HCT116 (cell line): Measurements from ENCODE around the gene LARP1. TPM values are rescaled to one million over a fixed set of nuclear protein-coding genes. Genes with fewer than 3 reads are reported as not detected.

ENCODE experiments used
- ATAC-seq: fragments of 200-7000 bp; cut with Tn5 transposase; 2 replicates; pipeline ENCODE4 v1.9.1; 2020; ENCODE audit warnings: mild to moderate bottlenecking, moderate library complexity
- BruUV-seq: library from RNA; stranded (reverse); fragments of 400-500 nt; replicated peaks from 2 replicates; lab custom pipeline; 2021; lab: Mats Ljungman, UMichigan
- CTCF ChIA-PET: fragments of 300-600 bp; sonication (Branson Sonifier 250); formaldehyde crosslinking; loops from one replicate; lab custom pipeline; 2021; ENCODE audit warnings: antibody characterized with exemption; lab: Charles Lee
- POLR2A ChIA-PET: fragments of 300-600, 350-600 bp; sonication (Branson Sonifier 250); formaldehyde crosslinking; loops from one replicate; lab custom pipeline; 2021; ENCODE audit warnings: antibody characterized with exemption; lab: Charles Lee
- RAD21 ChIA-PET, 2 experiments: fragments of 300-600 bp; sonication (Branson Sonifier 250); formaldehyde crosslinking; loops; one replicate each; lab custom pipeline; 2023; ENCODE audit warnings: low total read pairs in 2 of 2; ENCODE audit not compliant: uncharacterized antibody in 2 of 2, unreplicated experiment in 2 of 2, low non-redundant PET in 1 of 2; lab: Charles Lee
- DNase-seq: peaks from one replicate; pipeline ENCODE4 v3.0.0-alpha.2; 2010; ENCODE audit warnings: low read depth, low spot score
- H2AFZ ChIP-seq: fragments of 200-600 bp; shearing (Covaris generic), sonication (generic); 2 replicates; pipeline ENCODE4 v1.6.1; 2017; ENCODE audit warnings: low read depth, mixed run types, mixed read lengths, antibody characterized with exemption, low read length; ENCODE audit not compliant: poor library complexity, severe bottlenecking
- H3K27ac ChIP-seq: 2 replicates; pipeline ENCODE4 v1.5.1; 2012; ENCODE audit warnings: low read depth, low read length
- H3K27me3 ChIP-seq: fragments of 200-600 bp; sonication (generic); 2 replicates; pipeline ENCODE4 v1.6.1; 2016; ENCODE audit warnings: mixed run types, low read length, mixed read lengths; ENCODE audit not compliant: insufficient read depth
- H3K36me3 ChIP-seq, 2 experiments: fragments of 200-500 bp in 1 of 2; fragments of 200-600 bp in 1 of 2; sonication (Bioruptor generic) in 1 of 2; sonication (generic) in 1 of 2; 2 replicates each; pipeline versions ENCODE4 v1.5.1 to v1.6.1; 2014 to 2016; ENCODE audit warnings: low read length in 2 of 2, inconsistent platforms in 1 of 2, mixed read lengths in 1 of 2, mixed run types in 1 of 2; ENCODE audit not compliant: insufficient read depth in 2 of 2, control insufficient read depth in 1 of 2
- H3K4me1 ChIP-seq, 2 experiments: fragments of 200-600 bp in 1 of 2; sonication (generic) in 1 of 2; 2 replicates each; pipeline versions ENCODE4 v1.5.1 to v1.6.1; 2012 to 2017; ENCODE audit warnings: low read length in 2 of 2, inconsistent platforms in 1 of 2, mild to moderate bottlenecking in 1 of 2, mixed read lengths in 1 of 2, mixed run types in 1 of 2, moderate library complexity in 1 of 2; ENCODE audit not compliant: insufficient read depth in 2 of 2, control insufficient read depth in 1 of 2
- H3K4me2 ChIP-seq: fragments of 200-600 bp; sonication (generic); 2 replicates; pipeline ENCODE4 v1.6.1; 2017; ENCODE audit warnings: mixed run types, low read length, mixed read lengths
- H3K4me3 ChIP-seq, 2 experiments: fragments of 200-600 bp in 1 of 2; sonication (generic) in 1 of 2; replicated peaks in 1 of 2; 2 replicates each; pipeline ENCODE4 v1.5.1; 2011 to 2016; ENCODE audit warnings: low read length in 2 of 2, control low read depth in 1 of 2, low read depth in 1 of 2, mild to moderate bottlenecking in 1 of 2, mixed read lengths in 1 of 2, mixed run types in 1 of 2
- H3K79me2 ChIP-seq: fragments of 200-600 bp; sonication (generic); 2 replicates; pipeline ENCODE4 v1.6.1; 2017; ENCODE audit warnings: mild to moderate bottlenecking, mixed run types, low read length, moderate library complexity, mixed read lengths; ENCODE audit not compliant: insufficient read depth
- H3K9ac ChIP-seq: fragments of 200-600 bp; sonication (generic); 2 replicates; pipeline ENCODE4 v1.6.1; 2016; ENCODE audit warnings: low read length, mixed read lengths
- H3K9me2 ChIP-seq: fragments of 200-600 bp; sonication (generic), shearing (Covaris generic); 2 replicates; pipeline ENCODE4 v1.6.1; 2017; ENCODE audit warnings: mixed run types, mild to moderate bottlenecking, moderate library complexity; ENCODE audit not compliant: insufficient read depth
- H3K9me3 ChIP-seq, 2 experiments: fragments of 200-500 bp in 1 of 2; fragments of 200-600 bp in 1 of 2; sonication (Bioruptor generic) in 1 of 2; sonication (generic) in 1 of 2; 2 replicates each; pipeline ENCODE4 v1.6.1; 2014 to 2017; ENCODE audit warnings: low read length in 2 of 2, mixed read lengths in 2 of 2, inconsistent platforms in 1 of 2, low read depth in 1 of 2, mild to moderate bottlenecking in 1 of 2, mixed run types in 1 of 2, moderate library complexity in 1 of 2; ENCODE audit not compliant: control insufficient read depth in 1 of 2, insufficient read depth in 1 of 2
- H4K20me1 ChIP-seq: fragments of 200-600 bp; sonication (generic), shearing (Covaris generic); 2 replicates; pipeline ENCODE4 v1.6.1; 2017; ENCODE audit warnings: mixed run types, mild to moderate bottlenecking, moderate library complexity; ENCODE audit not compliant: insufficient read depth
- ATF3 ChIP-seq: IDR thresholded peaks from 2 replicates; pipeline ENCODE4 v1.6.1; 2012
- CEBPB ChIP-seq: IDR thresholded peaks from 2 replicates; pipeline ENCODE4 v1.6.1; 2012; ENCODE audit warnings: low read depth
- ELF1 ChIP-seq: IDR thresholded peaks from 2 replicates; pipeline ENCODE4 v1.6.1; 2012; ENCODE audit warnings: low read depth, borderline replicate concordance
- EZH2phosphoT487 ChIP-seq: fragments of 200-600 bp; IDR thresholded peaks from 2 replicates; pipeline ENCODE4 v1.6.1; 2018; ENCODE audit warnings: antibody characterized with exemption, borderline replicate concordance
- FOSL1 ChIP-seq: IDR thresholded peaks from 2 replicates; pipeline ENCODE4 v1.6.1; 2012; ENCODE audit warnings: low read depth
- JUND ChIP-seq: IDR thresholded peaks from 2 replicates; pipeline ENCODE4 v1.6.1; 2012
- POLR2AphosphoS5 ChIP-seq: IDR thresholded peaks from 2 replicates; pipeline ENCODE4 v1.6.1; 2011; ENCODE audit warnings: mild to moderate bottlenecking, low read depth, low read length, moderate library complexity
- SIN3A ChIP-seq: IDR thresholded peaks from 2 replicates; pipeline ENCODE4 v1.6.1; 2012; ENCODE audit warnings: low read depth
- SP1 ChIP-seq: IDR thresholded peaks from 2 replicates; pipeline ENCODE4 v1.6.1; 2012; ENCODE audit warnings: low read depth
- TCF7L2 ChIP-seq: IDR thresholded peaks from 2 replicates; pipeline ENCODE4 v1.7.0; 2011; ENCODE audit warnings: borderline replicate concordance, inconsistent platforms; ENCODE audit not compliant: insufficient read depth, insufficient read length; ENCODE audit errors: extremely low read depth
- intact Hi-C: fragments of 100-400 bp; cut with micrococcal nuclease; formaldehyde crosslinking; loops from 2 replicates; pipeline ENCODE4 v1.10.0; 2022
- total RNA-seq: library from RNA; stranded (reverse); gene quantifications from one replicate; pipeline ENCODE4 v1.2.1, GENCODE V29; 2021; ENCODE audit not compliant: unreplicated experiment
- TF ChIP-seq, protein P1 (sequence below): IDR thresholded peaks from 2 replicates; pipeline ENCODE4 v1.6.1; 2011; ENCODE audit warnings: mild to moderate bottlenecking, low read length, moderate library complexity; ENCODE audit not compliant: insufficient replicate concordance; ENCODE audit errors: extremely low read depth

The LARP1 gene
- total RNA-seq, 1 experiment from 2014 or later = 201 TPM

- CTCF ChIA-PET = no interaction called here
- ATAC-seq = peak; percentile 78
Observed at GRCh38 chr5:154737667-154738320, 17.4 kb upstream of the LARP1 start.

More at GRCh38 chr5:154737667-154738320, 17.4 kb upstream of the LARP1 start:
- H3K27ac ChIP-seq = no peak overlapping the region
- RAD21 ChIA-PET = no interaction called here
- no peaks in the 10 kb centered on the region for H3K9me2 ChIP-seq
- no peaks in the 10 kb centered on the region for H3K27me3 ChIP-seq
- H3K4me3 ChIP-seq = no peak overlapping the region
- H3K9ac ChIP-seq = no peak overlapping the region
- POLR2A ChIA-PET = interaction anchor here (0.6 to 1.4 kb wide), 2 partner anchors 25 to 55 kb away, joined by 4 to 5 read pairs; no protein-coding TSS in a partner anchor
- no peaks in the 10 kb centered on the region for H3K79me2 ChIP-seq
- TF ChIP-seq ATF3 (no peak), SP1 (no peak), JUND (no peak), EZH2phosphoT487 (no peak), TCF7L2 (no peak), SIN3A (no peak), ELF1 (no peak), FOSL1 (no peak), CEBPB (no peak), POLR2AphosphoS5 (no peak)
- TF ChIP-seq, protein P1, sequence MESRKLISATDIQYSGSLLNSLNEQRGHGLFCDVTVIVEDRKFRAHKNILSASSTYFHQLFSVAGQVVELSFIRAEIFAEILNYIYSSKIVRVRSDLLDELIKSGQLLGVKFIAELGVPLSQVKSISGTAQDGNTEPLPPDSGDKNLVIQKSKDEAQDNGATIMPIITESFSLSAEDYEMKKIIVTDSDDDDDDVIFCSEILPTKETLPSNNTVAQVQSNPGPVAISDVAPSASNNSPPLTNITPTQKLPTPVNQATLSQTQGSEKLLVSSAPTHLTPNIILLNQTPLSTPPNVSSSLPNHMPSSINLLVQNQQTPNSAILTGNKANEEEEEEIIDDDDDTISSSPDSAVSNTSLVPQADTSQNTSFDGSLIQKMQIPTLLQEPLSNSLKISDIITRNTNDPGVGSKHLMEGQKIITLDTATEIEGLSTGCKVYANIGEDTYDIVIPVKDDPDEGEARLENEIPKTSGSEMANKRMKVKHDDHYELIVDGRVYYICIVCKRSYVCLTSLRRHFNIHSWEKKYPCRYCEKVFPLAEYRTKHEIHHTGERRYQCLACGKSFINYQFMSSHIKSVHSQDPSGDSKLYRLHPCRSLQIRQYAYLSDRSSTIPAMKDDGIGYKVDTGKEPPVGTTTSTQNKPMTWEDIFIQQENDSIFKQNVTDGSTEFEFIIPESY = no peak
- TF ChIP-seq, all 23 proteins: peak for 0
- no peaks in the 10 kb centered on the region for H3K9me3 ChIP-seq
- peaks cover 0 to 7% of the 10 kb centered on the region in 2 experiments; a peak in 1 of 4 replicates for H3K4me1 ChIP-seq
- H2AFZ ChIP-seq = no peak overlapping the region
- H4K20me1 ChIP-seq = no peaks in the 10 kb centered on the region
- no peak for DNase-seq
- intact Hi-C loops = no loop called here
- BruUV-seq = no TSS peak
- H3K36me3 ChIP-seq = no peaks in the 10 kb centered on the region
- H3K4me2 ChIP-seq = peak overlapping the region; percentile 9; the same call in 1 of the 2 replicates
